CD4-positive, alpha-beta T cell treated with Interleukin-15 for 4 hours (primary cell): ENCODE results near the gene UNG.

ENCODE experiments used
- DNase-seq: peaks from one replicate; pipeline ENCODE4 v3.0.0-alpha.2; 2020; ENCODE audit warnings: low spot score

Gene UNG

DNA sequence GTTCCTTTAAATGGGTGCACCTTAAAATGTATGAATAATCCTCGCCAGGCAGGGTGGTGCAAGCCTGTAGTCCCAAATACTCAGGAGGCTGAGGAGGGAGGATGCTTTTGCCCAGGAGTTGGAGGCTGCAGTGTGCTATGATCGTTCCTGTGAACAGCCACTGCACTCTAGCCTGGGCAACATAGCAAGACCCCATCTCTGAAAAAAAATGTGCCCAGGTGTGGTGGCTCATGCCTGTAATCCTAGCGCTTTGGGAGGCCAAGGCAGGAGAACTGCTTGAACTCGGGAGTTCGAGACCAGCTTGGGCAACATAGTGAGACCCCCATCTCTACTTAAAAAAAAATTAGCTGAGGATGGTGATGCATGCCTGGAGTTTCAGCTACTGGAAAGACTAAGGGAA is 58.6 kb downstream of the UNG start:
- DNase-seq = no peak

GRCh38 chr12:109156586-109156985 is 59.2 kb downstream of the UNG start:
- DNase-seq = no peak

- no peak for DNase-seq
These were observed 60.6 kb downstream of the UNG start for GRCh38 chr12:109157986-109158385.

DNA sequence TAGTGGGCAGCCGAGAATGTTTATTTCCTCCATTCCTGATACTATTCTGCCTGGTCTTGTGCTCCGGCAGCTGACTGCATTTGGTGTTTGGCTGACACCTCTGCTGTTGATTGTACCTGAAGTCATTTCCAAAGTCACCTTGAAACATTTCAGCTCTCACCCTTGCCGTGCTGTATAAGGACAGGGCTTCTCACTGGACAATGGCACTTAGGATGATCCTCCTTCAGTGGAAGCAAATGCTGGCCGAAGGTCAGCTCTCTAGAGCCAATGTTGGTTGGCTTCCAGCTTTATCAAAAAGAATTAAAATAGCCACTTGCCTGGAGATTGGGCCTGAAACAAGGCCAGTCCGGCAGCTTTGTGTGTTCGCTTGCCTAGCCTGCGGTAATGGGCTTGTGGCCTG is 63.0 kb downstream of the UNG start:
- DNase-seq = no peak
